ENCODE data around the gene DPM1.

The DPM1 gene

GRCh38 chr20:50957798-50958614, at the start of gene DPM1:
DPM1 (minus strand) TSS chr20:50958532; CDS start chr20:50958523, 9 bp downstream.
- DNase-seq (ENCODE audit: low read depth): peak; percentile 79

- DNase-seq (ENCODE audit: low read depth): no peak
These were observed 46.9 kb upstream of the DPM1 start for GRCh38 chr20:51005214-51005613.

- no peak for DNase-seq (ENCODE audit: low read depth)
These were observed 46.4 kb upstream of the DPM1 start for GRCh38 chr20:51004781-51005180.

- DNase-seq (ENCODE audit: low read depth): no peak
These were observed 46.0 kb upstream of the DPM1 start for GRCh38 chr20:51004305-51004727.

- no peak for DNase-seq (ENCODE audit: low read depth)
These were observed 45.4 kb upstream of the DPM1 start for GRCh38 chr20:51003753-51004152.

GRCh38 chr20:51002633-51003032, 44.3 kb upstream of the DPM1 start:
- no peak for DNase-seq (ENCODE audit: low read depth)

GRCh38 chr20:51001430-51002265, 43.3 kb upstream of the DPM1 start:
- no peak for DNase-seq (ENCODE audit: low read depth)

GRCh38 chr20:50999355-50999754, 41.0 kb upstream of the DPM1 start:
- DNase-seq (ENCODE audit: low read depth): no peak

- no peak for DNase-seq (ENCODE audit: low read depth)
These were observed 38.9 kb upstream of the DPM1 start for GRCh38 chr20:50996901-50997865.

- no peak for DNase-seq (ENCODE audit: low read depth)
These were observed 37.2 kb upstream of the DPM1 start for GRCh38 chr20:50995506-50995905.

GRCh38 chr20:50993876-50994275, 35.5 kb upstream of the DPM1 start:
- no peak for DNase-seq (ENCODE audit: low read depth)

GRCh38 chr20:50992733-50993457, 34.6 kb upstream of the DPM1 start:
- DNase-seq (ENCODE audit: low read depth): no peak

GRCh38 chr20:50992336-50992732, 34.0 kb upstream of the DPM1 start:
- no peak for DNase-seq (ENCODE audit: low read depth)

- no peak for DNase-seq (ENCODE audit: low read depth)
These were observed 32.7 kb upstream of the DPM1 start for GRCh38 chr20:50991076-50991475.

- peak; percentile 43 for DNase-seq (ENCODE audit: low read depth)
These were observed 29.3 kb upstream of the DPM1 start for GRCh38 chr20:50987493-50988210.

- DNase-seq (ENCODE audit: low read depth): no peak
These were observed 25.0 kb upstream of the DPM1 start for GRCh38 chr20:50983321-50983720.

GRCh38 chr20:50982363-50982762, 24.0 kb upstream of the DPM1 start:
- no peak for DNase-seq (ENCODE audit: low read depth)

- DNase-seq (ENCODE audit: low read depth): no peak
These were observed 23.3 kb upstream of the DPM1 start for GRCh38 chr20:50981714-50982048.

- peak; percentile 44 for DNase-seq (ENCODE audit: low read depth)
These were observed 22.8 kb upstream of the DPM1 start for GRCh38 chr20:50980851-50981713.

Measured in stimulated activated CD4-positive, alpha-beta T cell treated with anti-CD3 and anti-CD28 coated beads, Interleukin-2, amount 100 ng/mL, for 4 hours (primary cell).